H9 (cell line): Measurements from ENCODE around the gene KBTBD12. TPM values are rescaled to one million over a fixed set of nuclear protein-coding genes. Genes with fewer than 3 reads are reported as not detected.
A peak's percentile ranks its signal among the peaks of the same experiment; 100 is the strongest.

Experiments used
- DNase-seq: peaks from one replicate; pipeline ENCODE4 v3.0.0-alpha.2; 2017
- H2AFZ ChIP-seq: one replicate; pipeline ENCODE4 v1.6.1; 2013; ENCODE audit warnings: mild to moderate bottlenecking, low read length, control low read depth, moderate library complexity
- H2AK5ac ChIP-seq: 2 replicates; pipeline ENCODE4 v1.6.1; 2013; ENCODE audit warnings: low read length, control low read depth, mixed read lengths; ENCODE audit not compliant: insufficient read length
- H2BK120ac ChIP-seq: one replicate; pipeline ENCODE4 v1.6.1; 2013; ENCODE audit warnings: low read depth, mild to moderate bottlenecking, low read length, control low read depth, inconsistent platforms; ENCODE audit not compliant: poor library complexity, severe bottlenecking
- H2BK12ac ChIP-seq: 2 replicates; pipeline ENCODE4 v1.6.1; 2013; ENCODE audit warnings: low read length, control low read depth, mixed read lengths, low read depth; ENCODE audit not compliant: insufficient read length
- H2BK15ac ChIP-seq: 2 replicates; pipeline ENCODE4 v1.6.1; 2013; ENCODE audit warnings: low read depth, low read length, control low read depth
- H2BK20ac ChIP-seq: one replicate; pipeline ENCODE4 v1.6.1; 2013; ENCODE audit warnings: low read depth, mild to moderate bottlenecking, low read length, control low read depth, inconsistent platforms; ENCODE audit not compliant: poor library complexity, severe bottlenecking
- H2BK5ac ChIP-seq: 2 replicates; pipeline ENCODE4 v1.6.1; 2013; ENCODE audit warnings: low read length, control low read depth, mixed read lengths; ENCODE audit not compliant: insufficient read length
- H3K14ac ChIP-seq: 2 replicates; pipeline ENCODE4 v1.6.1; 2013; ENCODE audit warnings: low read length, control low read depth; ENCODE audit not compliant: insufficient read depth
- H3K18ac ChIP-seq: 2 replicates; pipeline ENCODE4 v1.6.1; 2013; ENCODE audit warnings: low read depth, mild to moderate bottlenecking, mixed read lengths, low read length, control low read depth; ENCODE audit not compliant: insufficient read length
- H3K23ac ChIP-seq: 2 replicates; pipeline ENCODE4 v1.6.1; 2013; ENCODE audit warnings: low read length, control low read depth, mixed read lengths, low read depth; ENCODE audit not compliant: insufficient read length
- H3K23me2 ChIP-seq: 2 replicates; pipeline ENCODE4 v1.6.1; 2013; ENCODE audit warnings: low read depth, mild to moderate bottlenecking, mixed read lengths, low read length, control low read depth; ENCODE audit not compliant: insufficient read length, poor library complexity, severe bottlenecking
- H3K27ac ChIP-seq: 2 replicates; pipeline ENCODE4 v1.5.1; 2013; ENCODE audit warnings: low read length, control low read depth, mixed read lengths, low read depth; ENCODE audit not compliant: insufficient read length
- H3K27me3 ChIP-seq: 2 replicates; pipeline ENCODE4 v1.6.1; 2013; ENCODE audit warnings: low read length, control low read depth, inconsistent platforms; ENCODE audit not compliant: insufficient read depth
- H3K4ac ChIP-seq: 2 replicates; pipeline ENCODE4 v1.6.1; 2013; ENCODE audit warnings: low read depth, mild to moderate bottlenecking, control low read depth, inconsistent platforms, low read length, moderate library complexity
- H3K4me1 ChIP-seq: 2 replicates; pipeline ENCODE4 v1.6.1; 2013; ENCODE audit warnings: low read length, control low read depth, inconsistent platforms; ENCODE audit not compliant: insufficient read depth
- H3K4me2 ChIP-seq: 2 replicates; pipeline ENCODE4 v1.6.1; 2013; ENCODE audit warnings: low read length, control low read depth, mixed read lengths; ENCODE audit not compliant: insufficient read length, insufficient read depth
- H3K56ac ChIP-seq: 2 replicates; pipeline ENCODE4 v1.6.1; 2013; ENCODE audit warnings: low read depth, mild to moderate bottlenecking, mixed read lengths, low read length, control low read depth; ENCODE audit not compliant: insufficient read length
- H3K79me1 ChIP-seq: 2 replicates; pipeline ENCODE4 v1.6.1; 2013; ENCODE audit warnings: low read depth, mild to moderate bottlenecking, moderate library complexity, low read length, control low read depth, inconsistent platforms; ENCODE audit not compliant: insufficient read depth, poor library complexity, severe bottlenecking
- H3K79me2 ChIP-seq: 2 replicates; pipeline ENCODE4 v1.6.1; 2013; ENCODE audit warnings: low read length, control low read depth, inconsistent platforms; ENCODE audit not compliant: insufficient read depth
- H3K9ac ChIP-seq: 2 replicates; pipeline ENCODE4 v1.6.1; 2013; ENCODE audit warnings: low read length, control low read depth, mixed read lengths; ENCODE audit not compliant: insufficient read length; ENCODE audit errors: extremely low read depth
- H3K9me3 ChIP-seq: one replicate; pipeline ENCODE4 v1.6.1; 2013; ENCODE audit warnings: low read depth, low read length, inconsistent platforms; ENCODE audit not compliant: control insufficient read depth
- H3T11ph ChIP-seq: one replicate; pipeline ENCODE4 v1.6.1; 2013; ENCODE audit warnings: mild to moderate bottlenecking, low read length, control low read depth, inconsistent platforms
- H4K20me1 ChIP-seq: one replicate; pipeline ENCODE4 v1.6.1; 2013; ENCODE audit not compliant: control insufficient read depth, insufficient read length, insufficient read depth
- H4K5ac ChIP-seq: 2 replicates; pipeline ENCODE4 v1.6.1; 2013; ENCODE audit warnings: low read depth, mild to moderate bottlenecking, mixed read lengths, low read length, control low read depth; ENCODE audit not compliant: insufficient read length
- H4K8ac ChIP-seq: replicated peaks from 2 replicates; pipeline ENCODE4 v1.6.1; 2013; ENCODE audit warnings: low read length, control low read depth, mixed read lengths, low read depth; ENCODE audit not compliant: insufficient read length
- H4K91ac ChIP-seq: 2 replicates; pipeline ENCODE4 v1.6.1; 2013; ENCODE audit warnings: low read depth, mild to moderate bottlenecking, moderate library complexity, mixed read lengths, low read length, control low read depth; ENCODE audit not compliant: insufficient read length
- H3K27ac Mint-ChIP-seq, 3 experiments: 2 replicates in 2 of 3; 3 replicates in 1 of 3; pipeline ENCODE4 v1.8.0; 2020 to 2021; ENCODE audit warnings: mixed read lengths in 3 of 3, mild to moderate bottlenecking in 1 of 3, moderate library complexity in 1 of 3
- H3K27me3 Mint-ChIP-seq: 2 replicates; pipeline ENCODE4 v1.8.0; 2021; ENCODE audit warnings: low read depth, mild to moderate bottlenecking, moderate library complexity, mixed read lengths
- H3K36me3 Mint-ChIP-seq, 3 experiments: 2 replicates in 2 of 3; 3 replicates in 1 of 3; pipeline ENCODE4 v1.8.0; 2020 to 2021; ENCODE audit warnings: low read depth in 3 of 3, mixed read lengths in 3 of 3; ENCODE audit not compliant: insufficient read depth in 1 of 3
- H3K4me1 Mint-ChIP-seq, 2 experiments: 2 replicates each; pipeline ENCODE4 v1.8.0; 2020; ENCODE audit warnings: mixed read lengths in 2 of 2
- H3K4me3 Mint-ChIP-seq, 2 experiments: 2 replicates in 1 of 2; 3 replicates in 1 of 2; pipeline ENCODE4 v1.8.0; 2020 to 2021; ENCODE audit warnings: mild to moderate bottlenecking in 2 of 2, mixed read lengths in 2 of 2, moderate library complexity in 1 of 2
- H3K9me3 Mint-ChIP-seq, 2 experiments: 2 replicates in 1 of 2; 3 replicates in 1 of 2; pipeline ENCODE4 v1.8.0; 2020; ENCODE audit warnings: mild to moderate bottlenecking in 2 of 2, mixed read lengths in 2 of 2, moderate library complexity in 1 of 2
- WGBS: extraction: QIAGEN DNeasy Blood & Tissue Kit; methylation state at CpG from one replicate; pipeline ENCODE4 v1.1.7; 2013; ENCODE audit warnings: missing lambda C conversion rate, low lambda C conversion rate, mixed read lengths; ENCODE audit not compliant: insufficient read length; ENCODE audit errors: extremely low coverage; 5-methylcytosine and 5-hydroxymethylcytosine counted together
- long read RNA-seq: library from polyadenylated mRNA; unstranded; transcript quantifications from one replicate; pipeline ENCODE4 v2.0.0, GENCODE V29; 2020
- total RNA-seq: library from RNA; stranded (reverse); gene quantifications from 2 replicates; pipeline ENCODE4 v1.2.1, GENCODE V29; 2021
- TF ChIP-seq, protein P1 (sequence below): fragments of 200-600 bp; sonication (generic); conservative IDR thresholded peaks from 3 replicates; pipeline ENCODE4 v1.8.0; 2021; ENCODE audit warnings: antibody characterized with exemption, mild to moderate bottlenecking

The KBTBD12 gene, protein sequence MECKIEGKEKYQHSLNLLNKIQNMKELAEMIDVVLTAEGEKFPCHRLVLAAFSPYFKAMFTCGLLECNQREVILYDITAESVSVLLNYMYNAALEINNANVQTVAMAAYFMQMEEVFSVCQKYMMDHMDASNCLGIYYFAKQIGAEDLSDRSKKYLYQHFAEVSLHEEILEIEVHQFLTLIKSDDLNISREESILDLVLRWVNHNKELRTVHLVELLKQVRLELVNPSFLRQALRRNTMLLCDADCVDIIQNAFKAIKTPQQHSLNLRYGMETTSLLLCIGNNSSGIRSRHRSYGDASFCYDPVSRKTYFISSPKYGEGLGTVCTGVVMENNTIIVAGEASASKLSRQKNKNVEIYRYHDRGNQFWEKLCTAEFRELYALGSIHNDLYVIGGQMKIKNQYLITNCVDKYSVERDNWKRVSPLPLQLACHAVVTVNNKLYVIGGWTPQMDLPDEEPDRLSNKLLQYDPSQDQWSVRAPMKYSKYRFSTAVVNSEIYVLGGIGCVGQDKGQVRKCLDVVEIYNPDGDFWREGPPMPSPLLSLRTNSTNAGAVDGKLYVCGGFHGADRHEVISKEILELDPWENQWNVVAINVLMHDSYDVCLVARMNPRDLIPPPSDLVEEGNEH
- total RNA-seq = not detected in 2 replicates
- long read RNA-seq = 0 reads

DNA sequence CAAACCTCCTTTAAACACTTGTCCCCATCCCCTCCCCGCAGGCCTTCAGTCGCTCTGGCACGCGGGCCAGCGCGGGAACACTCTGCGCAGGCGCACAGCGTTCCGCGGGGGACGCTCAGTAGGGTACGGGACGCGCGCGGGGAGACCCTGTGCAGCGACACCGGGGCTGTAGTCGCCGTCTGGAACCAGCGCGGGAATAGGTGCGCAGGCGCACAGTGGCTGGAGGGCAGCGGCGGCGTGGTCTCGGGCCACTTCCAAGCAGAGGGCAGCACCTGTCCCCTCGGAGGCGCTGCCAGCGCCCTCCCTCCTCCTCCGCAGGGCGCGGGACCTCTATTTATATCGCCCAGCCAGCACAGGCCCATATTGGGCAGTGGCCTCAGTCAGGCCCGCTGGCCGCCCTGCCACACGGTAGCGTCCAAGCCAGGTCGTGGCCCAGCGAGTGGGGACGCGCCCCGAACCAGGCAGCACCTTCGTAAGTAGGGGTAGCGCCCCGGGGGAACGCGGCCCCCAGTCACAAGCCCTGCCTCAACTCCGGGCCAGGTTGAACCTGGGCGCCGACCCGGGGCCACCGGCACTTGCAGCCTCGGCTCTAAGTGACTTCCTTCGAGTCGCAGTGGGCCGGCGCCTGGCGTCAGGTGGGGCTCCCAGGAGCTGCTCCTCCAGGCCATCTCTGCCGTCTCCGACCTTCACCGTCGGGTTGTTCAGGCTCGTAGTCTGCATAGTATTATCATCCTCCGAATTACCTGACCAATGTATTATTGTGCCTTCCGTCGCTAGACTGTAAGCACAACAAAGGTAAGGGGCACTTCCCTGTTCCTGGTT is at the start of gene KBTBD12:
Gene KBTBD12 (plus strand): TSS at position 118 of the 822 bp plus-strand sequence. CDS start 7,830 bp downstream, outside the sequence.
- no peak within 1 kb of the TSS for H3K18ac ChIP-seq
- H2BK15ac ChIP-seq = no peak within 1 kb of the TSS
- H3K4ac ChIP-seq = no peak within 1 kb of the TSS
- WGBS = no CpG with 5 or more reads among the region's 69 CpGs
- H3K23me2 ChIP-seq = no peaks in the 10 kb centered on the region
- no peak within 1 kb of the TSS for H3K9ac ChIP-seq
- no peak within 1 kb of the TSS for H3K4me2 ChIP-seq
- no peak within 1 kb of the TSS for H4K91ac ChIP-seq
- H3K4me1 Mint-ChIP-seq = no peaks in the 10 kb centered on the region
- H2BK12ac ChIP-seq = no peak within 1 kb of the TSS
- peak within 1 kb of the TSS in 1 of 3 experiments; percentile 29; a peak in 1 of 7 replicates for H3K27ac Mint-ChIP-seq
- no peaks in the 10 kb centered on the region; a peak in 1 of 7 replicates for H3K36me3 Mint-ChIP-seq
- H3T11ph ChIP-seq = no peak within 1 kb of the TSS
- no peaks in the 10 kb centered on the region for H3K9me3 ChIP-seq
- H2AK5ac ChIP-seq = no peak within 1 kb of the TSS
- no peak within 1 kb of the TSS for H4K5ac ChIP-seq
- H4K8ac ChIP-seq = no peak within 1 kb of the TSS
- H3K4me1 ChIP-seq = no peaks in the 10 kb centered on the region
- no peak within 1 kb of the TSS; a peak in 1 of 5 replicates for H3K4me3 Mint-ChIP-seq
- H2AFZ ChIP-seq = no peak within 1 kb of the TSS
- no peak within 1 kb of the TSS for H3K23ac ChIP-seq
- H3K27me3 ChIP-seq = no peaks in the 10 kb centered on the region; the same call in 1 of the 2 replicates
- H2BK20ac ChIP-seq = no peak within 1 kb of the TSS
- H4K20me1 ChIP-seq = no peaks in the 10 kb centered on the region
- peaks cover 22% of the 10 kb centered on the region for H3K27me3 Mint-ChIP-seq
- no peak within 1 kb of the TSS for H2BK5ac ChIP-seq
- peaks cover 0 to 4% of the 10 kb centered on the region in 2 experiments; a peak in 2 of 5 replicates for H3K9me3 Mint-ChIP-seq
- no peak within 1 kb of the TSS for H3K27ac ChIP-seq
- peak; percentile 75 for DNase-seq
- H3K56ac ChIP-seq = no peak within 1 kb of the TSS
- H2BK120ac ChIP-seq = no peak within 1 kb of the TSS
- no peaks in the 10 kb centered on the region for H3K79me1 ChIP-seq
- TF ChIP-seq, protein P1, sequence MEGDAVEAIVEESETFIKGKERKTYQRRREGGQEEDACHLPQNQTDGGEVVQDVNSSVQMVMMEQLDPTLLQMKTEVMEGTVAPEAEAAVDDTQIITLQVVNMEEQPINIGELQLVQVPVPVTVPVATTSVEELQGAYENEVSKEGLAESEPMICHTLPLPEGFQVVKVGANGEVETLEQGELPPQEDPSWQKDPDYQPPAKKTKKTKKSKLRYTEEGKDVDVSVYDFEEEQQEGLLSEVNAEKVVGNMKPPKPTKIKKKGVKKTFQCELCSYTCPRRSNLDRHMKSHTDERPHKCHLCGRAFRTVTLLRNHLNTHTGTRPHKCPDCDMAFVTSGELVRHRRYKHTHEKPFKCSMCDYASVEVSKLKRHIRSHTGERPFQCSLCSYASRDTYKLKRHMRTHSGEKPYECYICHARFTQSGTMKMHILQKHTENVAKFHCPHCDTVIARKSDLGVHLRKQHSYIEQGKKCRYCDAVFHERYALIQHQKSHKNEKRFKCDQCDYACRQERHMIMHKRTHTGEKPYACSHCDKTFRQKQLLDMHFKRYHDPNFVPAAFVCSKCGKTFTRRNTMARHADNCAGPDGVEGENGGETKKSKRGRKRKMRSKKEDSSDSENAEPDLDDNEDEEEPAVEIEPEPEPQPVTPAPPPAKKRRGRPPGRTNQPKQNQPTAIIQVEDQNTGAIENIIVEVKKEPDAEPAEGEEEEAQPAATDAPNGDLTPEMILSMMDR = no peak
- no peaks in the 10 kb centered on the region for H3K79me2 ChIP-seq
- no peak within 1 kb of the TSS; the same call in 1 of the 2 replicates for H3K14ac ChIP-seq
